GM21529 (cell line): Measurements from ENCODE around the gene SCN9A.
A peak's percentile ranks its signal among the peaks of the same experiment; 100 is the strongest.
"Not testable (repeated sequence)": the region's sequence is repeated elsewhere in the genome, so short reads cannot be mapped to it uniquely, and the experiment has no call there.

Experiments used
- ATAC-seq: cut with Tn5 transposase; IDR thresholded peaks from one replicate; pipeline ENCODE4 v1.9.1; 2021; ENCODE audit not compliant: unreplicated experiment

The SCN9A gene

DNA sequence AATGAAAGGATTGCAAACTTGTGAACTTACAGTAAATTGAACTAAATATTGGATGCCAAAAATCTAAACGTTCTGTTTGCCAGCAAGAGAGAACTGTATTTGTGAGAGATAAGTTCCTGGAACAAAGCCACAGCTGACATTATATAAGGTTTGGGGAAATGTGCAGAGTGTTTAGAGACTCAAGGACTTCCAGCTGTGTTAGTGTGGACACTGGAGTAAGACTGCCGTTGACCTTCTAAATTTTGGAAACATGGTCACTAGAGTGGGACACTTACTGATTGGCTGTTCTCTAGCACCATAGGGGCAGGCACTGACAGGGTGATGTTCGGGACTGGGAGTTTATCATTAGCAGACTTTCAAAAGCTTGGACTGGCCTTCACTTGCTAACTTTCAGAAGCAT, 40.5 kb downstream of the SCN9A start:
- no peak for ATAC-seq

- ATAC-seq, result no peak
These were observed 40.9 kb downstream of the SCN9A start for GRCh38 chr2:166334805-166335204.

DNA sequence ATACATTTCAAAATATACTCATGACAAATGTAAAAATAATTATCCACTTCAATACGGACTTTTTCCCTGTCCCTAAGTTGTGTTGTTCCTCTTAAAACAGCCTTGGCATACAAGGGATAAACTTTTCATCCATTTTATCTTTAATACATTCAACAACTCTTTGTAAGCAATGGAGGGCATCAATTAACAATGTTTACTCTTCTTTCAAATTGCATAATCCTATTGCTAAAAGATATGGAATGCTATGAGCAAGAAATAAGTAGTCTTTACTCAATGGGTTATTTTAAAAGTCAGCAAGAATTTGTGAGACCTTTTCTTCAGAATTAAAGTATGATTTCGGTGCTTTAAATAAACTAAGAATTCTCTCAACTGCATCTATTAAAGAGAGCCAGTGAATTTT, 41.9 kb downstream of the SCN9A start:
- ATAC-seq, result no peak

DNA sequence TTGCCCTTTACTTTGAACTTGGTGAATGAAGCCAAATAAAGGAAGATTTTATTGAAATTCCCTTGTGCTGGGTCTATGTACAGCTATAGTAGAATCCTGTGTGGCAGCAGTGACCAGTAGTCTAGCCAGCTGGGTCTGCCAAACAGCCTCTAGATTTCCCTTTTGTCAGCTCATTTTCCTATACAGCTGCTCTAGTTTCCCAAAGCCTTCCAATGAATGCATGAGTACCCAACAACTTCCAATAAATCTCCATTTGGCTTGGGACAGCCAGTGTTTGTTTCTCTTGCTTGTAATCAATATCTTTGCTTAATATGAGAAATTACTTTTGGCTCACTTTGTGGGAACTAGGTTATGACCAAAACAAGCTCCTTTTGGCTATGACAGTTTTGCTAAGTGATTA, 43.6 kb downstream of the SCN9A start:
- no peak for ATAC-seq

DNA sequence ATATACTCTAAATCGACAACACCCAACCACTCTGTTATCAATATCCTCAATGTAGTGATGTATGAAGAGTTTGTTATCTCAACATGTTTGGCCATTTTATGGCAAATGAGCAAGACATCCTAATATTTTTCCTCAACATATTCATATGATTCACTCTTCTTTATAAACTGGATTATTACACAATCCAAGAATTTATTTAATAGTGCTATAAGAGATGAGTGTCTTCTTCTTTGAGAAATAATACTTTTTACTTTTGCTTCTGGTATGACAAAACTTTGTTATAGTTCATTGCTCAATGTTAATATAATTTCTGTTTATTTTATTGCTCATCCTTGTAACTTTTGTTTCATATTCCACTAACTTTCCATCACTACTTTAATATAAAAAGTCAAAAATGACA, 44.3 kb downstream of the SCN9A start:
- no peak for ATAC-seq

DNA sequence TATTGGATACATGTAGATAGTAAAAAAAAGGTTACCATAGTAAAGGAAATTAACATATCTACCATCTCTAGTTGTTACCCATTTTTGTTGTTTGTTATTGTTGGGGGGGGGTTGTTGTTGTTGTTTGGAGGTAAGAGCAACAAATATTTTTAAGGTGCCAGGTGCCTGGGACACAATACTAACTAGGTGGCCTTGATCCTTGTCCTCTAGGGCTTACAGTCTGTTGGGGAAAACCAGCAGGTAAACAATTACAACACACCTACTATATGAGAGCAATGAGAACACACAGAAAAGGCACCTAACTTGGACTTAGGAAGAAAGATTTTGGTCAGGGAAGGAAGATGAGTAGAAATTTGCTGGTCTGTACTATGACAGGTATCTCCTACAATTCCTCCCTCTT, 46.3 kb downstream of the SCN9A start:
- ATAC-seq, result no peak

GRCh38 chr2:166328147-166328546, 47.6 kb downstream of the SCN9A start:
- ATAC-seq, result no peak

DNA sequence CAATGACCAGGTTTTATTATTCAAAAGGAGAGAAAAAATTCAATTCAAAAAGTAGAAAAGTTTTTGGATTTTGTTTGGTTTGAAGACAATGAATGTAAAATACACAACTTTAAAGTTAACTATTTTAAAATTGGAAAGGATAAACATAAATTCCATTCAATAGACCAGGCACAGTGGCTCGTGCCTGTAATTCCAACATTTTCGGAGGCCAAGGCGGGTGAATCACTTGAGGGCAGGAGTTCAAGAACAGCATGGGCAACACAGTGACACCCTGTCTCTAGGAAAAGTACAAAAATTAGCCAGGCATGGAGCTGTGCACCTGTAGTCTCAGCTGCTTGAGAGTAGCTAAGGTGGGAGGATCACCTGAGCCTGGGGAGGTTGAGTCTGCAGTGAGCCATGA, 54.7 kb downstream of the SCN9A start:
- ATAC-seq, result no peak

DNA sequence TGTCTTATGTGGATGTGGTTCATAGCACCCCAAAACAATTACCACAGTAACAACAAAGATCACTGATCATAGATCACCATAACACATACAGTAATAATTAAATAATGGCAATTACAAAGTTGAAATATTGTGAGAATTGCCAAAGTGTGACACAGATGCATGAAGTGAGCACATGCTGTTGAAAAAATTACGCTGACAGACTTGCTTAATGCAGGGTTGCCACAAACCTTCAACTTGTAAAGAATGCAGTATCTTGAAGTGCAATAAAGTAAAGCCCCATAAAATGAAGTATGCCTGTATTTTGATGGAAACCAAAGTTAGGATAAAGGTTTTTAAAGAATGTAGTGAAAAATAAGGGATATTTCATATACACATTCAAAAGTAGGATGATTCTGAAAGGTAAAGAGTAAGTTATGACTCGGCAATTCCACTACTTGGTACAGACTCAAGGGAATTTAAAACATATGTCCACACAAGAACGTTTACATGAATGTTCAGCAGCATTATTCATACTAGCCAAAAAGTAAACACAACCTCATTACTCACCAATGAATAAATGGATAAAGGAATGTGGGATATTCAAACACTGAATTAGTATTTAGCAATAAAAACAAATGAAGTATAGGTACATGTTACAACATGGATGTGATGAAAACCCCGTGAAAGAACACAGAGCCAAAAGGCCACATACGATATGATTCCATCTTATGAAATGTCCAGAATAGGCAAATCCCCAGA, 61.6 kb downstream of the SCN9A start:
- no peak for ATAC-seq

- not testable (repeated sequence) for ATAC-seq
These were observed 62.9 kb downstream of the SCN9A start for GRCh38 chr2:166312863-166313262.

GRCh38 chr2:166307326-166307725, 68.4 kb downstream of the SCN9A start:
- no peak for ATAC-seq

- no peak for ATAC-seq
These were observed 71.1 kb downstream of the SCN9A start for GRCh38 chr2:166304656-166305055.

- ATAC-seq, result no peak
These were observed 73.7 kb downstream of the SCN9A start for GRCh38 chr2:166302036-166302435.

GRCh38 chr2:166297951-166298350, 77.8 kb downstream of the SCN9A start:
- no peak for ATAC-seq

DNA sequence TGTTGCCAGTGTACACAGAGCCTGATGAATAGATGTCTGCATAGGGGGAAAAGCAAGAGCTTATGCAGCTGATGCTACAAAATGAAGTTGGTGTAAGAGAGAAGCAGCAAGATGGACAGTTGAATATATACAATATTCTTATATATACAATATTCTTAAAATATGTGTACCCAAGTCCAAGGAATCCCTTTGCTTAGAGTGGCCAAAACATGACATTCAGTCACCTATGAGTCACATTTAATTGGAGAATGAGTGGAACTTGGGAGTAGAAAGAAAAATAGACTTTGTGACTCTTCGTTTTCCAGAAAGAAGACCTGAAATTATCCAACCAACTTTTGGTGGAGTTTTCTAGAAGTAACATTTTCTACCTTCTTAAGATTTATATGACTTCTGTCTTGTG, 81.8 kb downstream of the SCN9A start:
- ATAC-seq, result no peak

DNA sequence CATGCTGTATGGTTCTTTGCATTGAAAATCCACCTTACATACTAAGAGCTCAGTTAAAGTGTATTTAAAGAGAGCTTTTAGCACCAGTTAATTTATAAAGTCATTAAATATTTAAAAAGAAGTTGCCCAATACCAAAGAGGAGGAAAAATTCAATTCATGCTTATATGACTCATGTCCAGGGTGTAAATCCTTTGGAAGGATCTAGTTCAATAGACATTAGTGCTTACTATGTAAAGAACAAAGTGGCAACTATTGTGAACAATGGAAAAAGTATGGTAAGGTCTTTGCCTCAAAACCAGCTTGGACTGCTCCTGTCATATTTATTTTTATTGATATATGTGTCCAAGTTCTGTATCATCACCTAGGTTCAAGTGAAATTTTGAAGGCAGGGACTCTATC, 90.5 kb downstream of the SCN9A start:
- ATAC-seq, result no peak

GRCh38 chr2:166284359-166284758, 91.4 kb downstream of the SCN9A start:
- ATAC-seq, result no peak

GRCh38 chr2:166282154-166282553, 93.6 kb downstream of the SCN9A start:
- ATAC-seq, result peak; percentile 69

DNA sequence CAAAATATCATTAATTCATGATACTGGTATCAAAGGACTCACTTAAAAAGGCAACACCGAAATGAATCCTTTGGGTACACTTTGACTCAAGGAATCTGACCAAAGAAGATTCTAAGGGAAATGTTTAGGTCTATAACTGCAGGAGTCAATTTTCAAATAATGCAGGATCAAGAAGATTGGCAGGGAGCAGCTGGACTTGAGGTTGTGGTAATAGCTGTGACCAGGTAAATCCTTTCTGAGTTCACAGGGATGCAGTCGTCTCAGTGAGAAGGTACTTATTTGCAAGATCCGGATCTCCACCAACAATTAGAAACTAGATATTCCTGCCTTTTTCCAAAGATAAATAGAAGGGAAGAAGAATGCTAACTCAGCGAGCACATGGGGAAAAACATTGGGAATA, 96.9 kb downstream of the SCN9A start:
- ATAC-seq, result no peak

GRCh38 chr2:166270376-166270775, 105.4 kb downstream of the SCN9A start:
- ATAC-seq, result no peak

- ATAC-seq, result no peak
These were observed 106.4 kb downstream of the SCN9A start for GRCh38 chr2:166269322-166269721.

GRCh38 chr2:166257859-166258258, 117.9 kb downstream of the SCN9A start:
- ATAC-seq, result no peak

GRCh38 chr2:166256896-166257295, 118.8 kb downstream of the SCN9A start:
- no peak for ATAC-seq
